ENCODE measurements around the gene SH3PXD2B.
"Not testable (repeated sequence)": the region's sequence is repeated elsewhere in the genome, so short reads cannot be mapped to it uniquely, and the experiment has no call there.

The SH3PXD2B gene

GRCh38 chr5:172485511-172486202 lies 31.3 kb upstream of the SH3PXD2B start:
- DNase-seq: no peak

- DNase-seq: no peak
Observed at GRCh38 chr5:172484664-172485063, 30.3 kb upstream of the SH3PXD2B start.

GRCh38 chr5:172482156-172483020 lies 28.1 kb upstream of the SH3PXD2B start:
- DNase-seq: no peak

GRCh38 chr5:172481011-172481800 lies 26.9 kb upstream of the SH3PXD2B start:
- DNase-seq: no peak

- no peak for DNase-seq
Observed at GRCh38 chr5:172479784-172480115, 25.4 kb upstream of the SH3PXD2B start.

- DNase-seq: peak; percentile 64
Observed at GRCh38 chr5:172479034-172479783, 24.9 kb upstream of the SH3PXD2B start.

- not testable (repeated sequence) for DNase-seq
Observed at GRCh38 chr5:172478695-172479033, 24.3 kb upstream of the SH3PXD2B start.

- DNase-seq: no peak
Observed at GRCh38 chr5:172478256-172478655, 23.9 kb upstream of the SH3PXD2B start.

- no peak for DNase-seq
Observed at GRCh38 chr5:172477466-172477865, 23.1 kb upstream of the SH3PXD2B start.

- DNase-seq: no peak
Observed at GRCh38 chr5:172474293-172474692, 20.0 kb upstream of the SH3PXD2B start.

GRCh38 chr5:172473427-172473826 lies 19.1 kb upstream of the SH3PXD2B start:
- no peak for DNase-seq

- DNase-seq: no peak
Observed at GRCh38 chr5:172469697-172470096, 15.4 kb upstream of the SH3PXD2B start.

- no peak for DNase-seq
Observed at GRCh38 chr5:172466062-172466461, 11.7 kb upstream of the SH3PXD2B start.

- no peak for DNase-seq
Observed at GRCh38 chr5:172463031-172463430, 8.7 kb upstream of the SH3PXD2B start.

- no peak for DNase-seq
Observed at GRCh38 chr5:172459783-172460165, 5.4 kb upstream of the SH3PXD2B start.

GRCh38 chr5:172458976-172459782 lies 4.9 kb upstream of the SH3PXD2B start:
- DNase-seq: no peak

- no peak for DNase-seq
Observed at GRCh38 chr5:172456076-172456722, 1.9 kb upstream of the SH3PXD2B start.

GRCh38 chr5:172455511-172456061 lies 1.3 kb upstream of the SH3PXD2B start:
- DNase-seq: no peak

GRCh38 chr5:172455087-172455381 lies 709 bp upstream of the SH3PXD2B start:
- no peak for DNase-seq

GRCh38 chr5:172453986-172454357 lies 353 bp downstream of the SH3PXD2B start:
- DNase-seq: no peak

- DNase-seq: no peak
Observed at GRCh38 chr5:172453206-172453985, 929 bp downstream of the SH3PXD2B start.
